Putamen (tissue), 1 donor: ENCODE measurements around the gene NOS2.

Experiments used
- DNase-seq: peaks from one replicate; pipeline ENCODE4 v3.0.0-alpha.2; 2016; ENCODE audit warnings: low spot score

Gene NOS2

DNA sequence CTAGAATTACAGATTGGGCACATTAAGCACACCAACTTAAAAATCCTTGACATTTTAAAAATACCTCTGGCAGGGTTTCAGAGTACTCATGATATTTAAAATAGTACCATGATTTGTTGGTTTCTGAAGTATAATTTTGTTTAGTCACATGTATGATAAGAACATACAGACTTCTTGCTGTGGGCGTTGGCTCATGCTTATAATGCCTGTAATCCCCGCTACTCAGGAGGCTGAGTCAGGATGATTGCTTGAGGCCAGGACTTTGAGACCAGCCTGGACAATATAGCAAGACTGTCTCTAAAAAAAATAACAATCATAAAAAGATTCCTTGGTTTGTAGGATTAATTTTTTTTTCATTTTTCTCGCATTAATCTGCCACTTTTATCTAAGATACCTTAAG, 78.5 kb downstream of the NOS2 start:
- DNase-seq = no peak
